Measurements from ENCODE around the gene HDLBP. TPM values are rescaled to one million over a fixed set of nuclear protein-coding genes. Genes with fewer than 3 reads are reported as not detected.

Gene HDLBP
- total RNA-seq, 1 donor from 2014 or later = 805 TPM

DNA sequence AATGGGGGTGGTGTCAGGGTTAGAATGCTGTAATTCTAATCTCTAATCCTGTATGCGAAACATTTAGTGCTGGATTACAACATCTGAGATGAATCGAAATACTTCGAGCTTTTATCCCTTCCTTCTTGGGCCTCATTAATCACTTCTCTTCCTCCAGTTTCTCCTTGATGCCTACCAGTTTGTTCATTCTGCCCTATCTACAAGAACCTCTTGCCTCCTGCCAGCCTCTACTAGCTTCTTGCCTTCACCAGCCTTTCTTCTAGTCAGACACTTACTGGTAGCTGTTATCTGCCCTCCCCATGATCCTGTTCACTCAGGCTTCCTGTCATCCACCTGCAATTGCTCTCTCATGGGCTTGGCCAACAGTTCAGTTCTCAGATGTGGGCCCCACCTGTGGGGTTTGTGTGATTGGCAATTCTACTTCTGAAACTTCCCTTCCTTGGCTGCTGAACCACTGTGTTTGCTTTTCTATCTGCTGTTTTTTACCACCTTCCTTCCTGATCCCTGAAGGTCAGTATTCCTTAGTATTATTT, 25.2 kb upstream of the HDLBP start:
- Histone ChIP-seq H3K27me3 (ENCODE audit: control insufficient read depth, insufficient read depth, low read length) (no peaks in the 10 kb centered on the region), H3K4me3 (ENCODE audit: low read depth, low read length) (no peak overlapping the region), H3K36me3 (ENCODE audit: control insufficient read depth, insufficient read depth, low read length) (peaks cover 21% of the 10 kb centered on the region)
- DNase-seq (ENCODE audit: low read depth) = no peak
- FAIRE-seq = no peak
- TF ChIP-seq, protein P1, sequence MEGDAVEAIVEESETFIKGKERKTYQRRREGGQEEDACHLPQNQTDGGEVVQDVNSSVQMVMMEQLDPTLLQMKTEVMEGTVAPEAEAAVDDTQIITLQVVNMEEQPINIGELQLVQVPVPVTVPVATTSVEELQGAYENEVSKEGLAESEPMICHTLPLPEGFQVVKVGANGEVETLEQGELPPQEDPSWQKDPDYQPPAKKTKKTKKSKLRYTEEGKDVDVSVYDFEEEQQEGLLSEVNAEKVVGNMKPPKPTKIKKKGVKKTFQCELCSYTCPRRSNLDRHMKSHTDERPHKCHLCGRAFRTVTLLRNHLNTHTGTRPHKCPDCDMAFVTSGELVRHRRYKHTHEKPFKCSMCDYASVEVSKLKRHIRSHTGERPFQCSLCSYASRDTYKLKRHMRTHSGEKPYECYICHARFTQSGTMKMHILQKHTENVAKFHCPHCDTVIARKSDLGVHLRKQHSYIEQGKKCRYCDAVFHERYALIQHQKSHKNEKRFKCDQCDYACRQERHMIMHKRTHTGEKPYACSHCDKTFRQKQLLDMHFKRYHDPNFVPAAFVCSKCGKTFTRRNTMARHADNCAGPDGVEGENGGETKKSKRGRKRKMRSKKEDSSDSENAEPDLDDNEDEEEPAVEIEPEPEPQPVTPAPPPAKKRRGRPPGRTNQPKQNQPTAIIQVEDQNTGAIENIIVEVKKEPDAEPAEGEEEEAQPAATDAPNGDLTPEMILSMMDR (IDR thresholded peaks at IDR 0.05; ENCODE audit: insufficient read depth, low read length, severe bottlenecking) = no peak

DNA sequence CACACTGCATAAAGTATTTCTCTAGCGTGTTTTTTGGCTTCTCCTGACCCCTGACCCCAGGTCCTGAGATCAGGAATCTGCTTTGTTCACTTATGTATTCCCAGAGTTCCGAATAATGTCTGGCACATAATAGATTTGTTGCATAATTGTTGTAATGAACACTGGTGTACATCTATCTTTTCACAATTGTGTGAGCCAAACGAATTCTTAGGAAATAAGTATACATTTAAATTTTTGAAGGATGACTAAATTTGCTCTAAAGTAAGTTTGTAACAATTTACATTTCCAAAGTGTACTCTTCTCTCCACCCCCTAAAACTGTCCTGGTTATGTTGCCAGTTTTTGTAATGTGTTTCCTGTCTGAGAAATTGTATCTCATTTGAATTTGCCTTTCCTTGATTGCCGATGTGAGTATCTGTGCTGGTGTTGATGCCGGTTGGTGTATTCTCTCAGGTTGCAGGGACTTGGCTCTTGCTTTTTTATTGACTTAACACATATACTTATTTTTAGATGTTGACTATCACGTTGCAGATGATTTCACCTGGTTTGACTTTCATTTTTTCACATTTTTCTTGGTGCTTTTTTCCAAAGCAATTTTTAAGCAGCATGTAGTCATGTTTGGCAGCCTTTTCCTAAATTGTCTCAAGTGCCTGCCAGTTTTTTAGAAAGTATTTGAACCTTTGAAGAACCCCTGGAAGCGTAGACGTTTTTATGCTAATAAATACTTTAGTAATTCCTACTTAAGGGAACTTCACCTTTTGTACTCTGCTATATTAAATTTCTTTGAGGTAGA, 24.6 kb upstream of the HDLBP start:
- TF ChIP-seq, protein P1 (IDR thresholded peaks at IDR 0.05; ENCODE audit: insufficient read depth, low read length, severe bottlenecking) = no peak
- DNase-seq (ENCODE audit: low read depth) (no peak), FAIRE-seq (no peak)
- H3K4me3 ChIP-seq (ENCODE audit: low read depth, low read length) = no peak overlapping the region
- no peaks in the 10 kb centered on the region for H3K27me3 ChIP-seq (ENCODE audit: control insufficient read depth, insufficient read depth, low read length)
- H3K36me3 ChIP-seq (ENCODE audit: control insufficient read depth, insufficient read depth, low read length) = peaks cover 22% of the 10 kb centered on the region

DNA sequence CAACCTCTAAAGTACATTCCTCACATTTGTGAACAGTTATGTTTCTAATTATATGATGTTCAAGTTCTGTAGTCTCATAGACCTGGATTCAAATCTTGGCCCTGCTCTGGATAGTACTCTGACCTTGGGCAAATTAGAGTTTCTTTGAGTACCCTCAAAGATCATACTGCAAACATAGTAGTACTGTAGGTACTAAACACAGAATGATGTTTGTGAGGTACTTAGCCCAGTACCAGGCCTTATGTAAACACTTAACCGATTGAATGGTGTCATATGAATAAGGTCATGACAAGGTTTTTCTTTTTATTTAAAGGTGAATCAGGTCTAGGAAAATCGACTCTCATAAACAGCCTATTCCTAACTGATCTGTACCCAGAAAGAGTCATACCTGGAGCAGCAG, 19.3 kb upstream of the HDLBP start:
- DNase-seq (ENCODE audit: low read depth) (no peak), FAIRE-seq (no peak)
- H3K4me3 ChIP-seq (ENCODE audit: low read depth, low read length) = no peak overlapping the region
- H3K36me3 ChIP-seq (ENCODE audit: control insufficient read depth, insufficient read depth, low read length) = peaks cover 14% of the 10 kb centered on the region
- H3K27me3 ChIP-seq (ENCODE audit: control insufficient read depth, insufficient read depth, low read length) = no peaks in the 10 kb centered on the region
- TF ChIP-seq, protein P1 (IDR thresholded peaks at IDR 0.05; ENCODE audit: insufficient read depth, low read length, severe bottlenecking) = no peak

DNA sequence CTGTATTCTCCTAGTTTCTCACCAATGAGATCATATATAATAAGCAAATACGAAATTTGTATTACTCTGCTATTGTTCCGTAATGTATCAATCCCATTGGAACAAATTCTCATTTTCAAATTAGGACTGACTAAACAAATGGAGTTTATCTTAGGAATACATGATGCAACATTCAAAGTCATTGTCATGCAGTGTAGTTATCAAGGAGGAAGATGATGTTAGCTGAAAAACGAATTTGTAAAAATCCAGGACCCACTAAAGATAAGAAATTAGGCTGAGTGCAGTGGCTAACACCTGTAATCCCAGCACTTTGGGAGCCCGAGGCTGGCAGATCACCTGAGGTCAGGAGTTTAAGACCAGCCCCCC, 15.1 kb upstream of the HDLBP start:
- H3K4me3 ChIP-seq (ENCODE audit: low read depth, low read length) = no peak overlapping the region
- DNase-seq (ENCODE audit: low read depth) = no peak
- TF ChIP-seq, protein P1 (IDR thresholded peaks at IDR 0.05; ENCODE audit: insufficient read depth, low read length, severe bottlenecking) = no peak
- H3K27me3 ChIP-seq (ENCODE audit: control insufficient read depth, insufficient read depth, low read length) = no peaks in the 10 kb centered on the region
- H3K36me3 ChIP-seq (ENCODE audit: control insufficient read depth, insufficient read depth, low read length) = peaks cover 9% of the 10 kb centered on the region
- no peak for FAIRE-seq

DNA sequence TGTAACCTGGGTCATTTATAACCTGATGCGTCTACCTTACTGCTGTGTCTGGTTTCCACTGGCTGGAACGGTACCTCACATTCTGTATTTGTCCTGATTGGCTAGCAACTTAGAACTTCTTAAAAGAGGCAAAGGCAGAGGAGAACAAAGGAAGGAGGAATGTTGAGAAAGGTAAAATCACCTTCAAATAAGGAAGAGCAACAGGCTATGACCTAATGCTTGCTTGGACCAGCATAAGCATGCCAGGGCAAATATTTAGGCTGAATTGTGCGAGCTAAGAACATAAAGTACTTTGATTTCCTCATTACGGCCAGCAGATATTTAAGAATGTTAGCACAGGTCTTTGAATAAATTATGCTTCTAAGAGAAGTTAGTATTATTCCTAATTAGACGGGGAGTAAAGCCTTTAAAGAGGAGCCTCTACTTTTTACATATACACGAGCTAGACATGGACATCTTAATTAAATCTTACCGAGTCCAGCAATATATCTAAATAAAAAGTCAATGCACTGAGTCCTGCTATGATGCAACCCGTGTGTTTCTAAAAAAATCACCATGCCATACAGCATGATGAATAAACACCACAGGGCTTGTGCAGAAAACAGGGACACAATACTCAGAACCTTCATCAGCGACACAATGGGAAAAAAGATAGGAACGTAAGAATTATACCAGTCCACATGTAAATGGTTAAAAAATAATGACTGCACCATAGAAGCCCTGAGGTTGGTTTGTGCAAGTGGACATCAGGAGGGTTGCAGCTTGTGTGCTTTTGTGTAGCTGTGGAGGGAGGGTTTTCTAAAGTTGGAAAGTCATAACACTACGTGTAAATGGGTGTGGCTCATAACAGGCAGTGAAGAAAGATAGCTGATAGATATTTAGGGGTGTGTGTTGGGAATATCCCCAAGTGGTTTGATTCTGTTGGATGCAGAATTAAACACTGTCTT, 14.5 kb upstream of the HDLBP start:
- H3K36me3 ChIP-seq (ENCODE audit: control insufficient read depth, insufficient read depth, low read length) = peaks cover 7% of the 10 kb centered on the region
- FAIRE-seq (no peak), DNase-seq (ENCODE audit: low read depth) (peak; percentile 82)
- H3K4me3 ChIP-seq (ENCODE audit: low read depth, low read length) = no peak overlapping the region
- H3K27me3 ChIP-seq (ENCODE audit: control insufficient read depth, insufficient read depth, low read length) = no peaks in the 10 kb centered on the region
- TF ChIP-seq, protein P1 (IDR thresholded peaks at IDR 0.05; ENCODE audit: insufficient read depth, low read length, severe bottlenecking) = no peak

All from bronchial epithelial cell (primary cell).